Caco-2 (cell line): ENCODE measurements around the gene SNRNP200. TPM values are rescaled to one million over a fixed set of nuclear protein-coding genes. Genes with fewer than 3 reads are reported as not detected.

ENCODE experiments used
- BruUV-seq: library from RNA; stranded (reverse); fragments of 400-500 nt; replicated peaks from 2 replicates; lab custom pipeline; 2021; lab: Mats Ljungman, UMichigan
- CTCF ChIA-PET: fragments of 300-600 bp; sonication (Branson Sonifier 250); formaldehyde crosslinking; loops from one replicate; lab custom pipeline; 2022; ENCODE audit warnings: antibody characterized with exemption; lab: Charles Lee
- POLR2A ChIA-PET: fragments of 300-600 bp; sonication (Branson Sonifier 250); formaldehyde crosslinking; loops from one replicate; lab custom pipeline; 2022; ENCODE audit warnings: antibody characterized with exemption; lab: Charles Lee
- DNase-seq, 2 experiments: peaks; one replicate each; pipeline versions ENCODE4 v3.0.0 to v3.0.0-alpha.2; 2020 to 2022
- H3K27me3 ChIP-seq: replicated peaks from 2 replicates; pipeline ENCODE4 v1.6.0; 2011; ENCODE audit warnings: low read length; ENCODE audit not compliant: control insufficient read depth, insufficient read depth
- H3K36me3 ChIP-seq: 2 replicates; pipeline ENCODE4 v1.5.1; 2011; ENCODE audit warnings: low read length; ENCODE audit not compliant: control insufficient read depth, insufficient read depth
- H3K4me1 ChIP-seq: fragments of 250-450 bp; sonication (Bioruptor Pico); 2 replicates; pipeline ENCODE4 v1.5.1; 2020; ENCODE audit warnings: mild to moderate bottlenecking
- H3K4me3 ChIP-seq: 2 replicates; pipeline ENCODE4 v1.5.1; 2011; ENCODE audit warnings: low read depth, mild to moderate bottlenecking, control low read depth, low read length
- H3K9me3 ChIP-seq: fragments of 250-450 bp; sonication (Bioruptor Pico); 2 replicates; pipeline ENCODE4 v1.5.1; 2020; ENCODE audit warnings: mild to moderate bottlenecking, moderate library complexity
- H3K27ac Mint-ChIP-seq: one replicate; pipeline ENCODE4 v1.8.0; 2022; ENCODE audit warnings: mixed read lengths; ENCODE audit not compliant: unreplicated experiment
- H3K27me3 Mint-ChIP-seq: one replicate; pipeline ENCODE4 v1.8.0; 2022; ENCODE audit warnings: mixed read lengths; ENCODE audit not compliant: insufficient read depth, unreplicated experiment
- H3K36me3 Mint-ChIP-seq: one replicate; pipeline ENCODE4 v1.8.0; 2022; ENCODE audit warnings: mild to moderate bottlenecking, mixed read lengths; ENCODE audit not compliant: insufficient read depth, unreplicated experiment
- H3K4me1 Mint-ChIP-seq: one replicate; pipeline ENCODE4 v1.8.0; 2022; ENCODE audit warnings: low read depth, mixed read lengths; ENCODE audit not compliant: unreplicated experiment
- H3K4me3 Mint-ChIP-seq: one replicate; pipeline ENCODE4 v1.8.0; 2022; ENCODE audit warnings: mild to moderate bottlenecking, moderate library complexity, mixed read lengths; ENCODE audit not compliant: unreplicated experiment
- H3K9me3 Mint-ChIP-seq: one replicate; pipeline ENCODE4 v1.8.0; 2022; ENCODE audit warnings: mixed read lengths; ENCODE audit not compliant: unreplicated experiment
- CTCF ChIP-seq, 2 experiments: fragments of 200-600 bp in 1 of 2; IDR thresholded peaks; 1 replicate in 1 of 2; 2 replicates in 1 of 2; pipeline versions ENCODE4 v1.5.1 to v1.8.0; 2011 to 2022; ENCODE audit warnings: antibody characterized with exemption in 1 of 2, control low read depth in 1 of 2, inconsistent platforms in 1 of 2, low read depth in 1 of 2, low read length in 1 of 2, mild to moderate bottlenecking in 1 of 2, moderate library complexity in 1 of 2; ENCODE audit not compliant: insufficient read depth in 1 of 2, severe bottlenecking in 1 of 2, unreplicated experiment in 1 of 2
- intact Hi-C: fragments of 100-400 bp; cut with micrococcal nuclease; formaldehyde crosslinking; loops from one replicate; pipeline ENCODE4 v1.10.0; 2022; ENCODE audit not compliant: unreplicated experiment
- total RNA-seq: library from RNA; stranded (reverse); gene quantifications from 2 replicates; pipeline ENCODE4 v1.2.3, GENCODE V29; 2022

The SNRNP200 gene
- total RNA-seq, 1 experiment from 2014 or later: 240 TPM

GRCh38 chr2:96317584-96317997 is 12.2 kb upstream of the SNRNP200 start:
- Mint-ChIP-seq H3K4me3 (no peak overlapping the region), H3K9me3 (no peaks in the 10 kb centered on the region), H3K27ac (no peak overlapping the region), H3K4me1 (no peaks in the 10 kb centered on the region), H3K36me3 (no peaks in the 10 kb centered on the region), H3K27me3 (peaks cover 8% of the 10 kb centered on the region)
- POLR2A ChIA-PET: no interaction called here
- Histone ChIP-seq H3K36me3 (no peaks in the 10 kb centered on the region), H3K4me1 (peaks cover 13% of the 10 kb centered on the region; the same call in 1 of the 2 replicates), H3K4me3 (no peak overlapping the region), H3K27me3 (peaks cover 2% of the 10 kb centered on the region; the same call in 1 of the 2 replicates), H3K9me3 (no peaks in the 10 kb centered on the region)
- no peak for TF ChIP-seq CTCF (IDR thresholded peaks at IDR 0.05; ENCODE audit: insufficient read depth in 1 of 2, low read depth in 1 of 2, low read length in 1 of 2, severe bottlenecking in 1 of 2, unreplicated experiment in 1 of 2)
- CTCF ChIA-PET: no interaction called here
- no peak for DNase-seq
- intact Hi-C loops: no loop called here
- no TSS peak for BruUV-seq

GRCh38 chr2:96316999-96317398 is 11.7 kb upstream of the SNRNP200 start:
- Histone ChIP-seq H3K27me3 (peaks cover 2% of the 10 kb centered on the region; the same call in 1 of the 2 replicates), H3K9me3 (no peaks in the 10 kb centered on the region), H3K36me3 (no peaks in the 10 kb centered on the region), H3K4me1 (peaks cover 12% of the 10 kb centered on the region; the same call in 1 of the 2 replicates), H3K4me3 (no peak overlapping the region)
- no peaks in the 10 kb centered on the region for H3K36me3 Mint-ChIP-seq
- no peaks in the 10 kb centered on the region for H3K9me3 Mint-ChIP-seq
- intact Hi-C loops: no loop called here
- no peak overlapping the region for H3K27ac Mint-ChIP-seq
- no peak overlapping the region for H3K4me3 Mint-ChIP-seq
- no peak for TF ChIP-seq CTCF (IDR thresholded peaks at IDR 0.05; ENCODE audit: insufficient read depth in 1 of 2, low read depth in 1 of 2, low read length in 1 of 2, severe bottlenecking in 1 of 2, unreplicated experiment in 1 of 2)
- no peaks in the 10 kb centered on the region for H3K4me1 Mint-ChIP-seq
- DNase-seq: no peak
- no TSS peak for BruUV-seq
- POLR2A ChIA-PET: no interaction called here
- CTCF ChIA-PET: no interaction called here
- peaks cover 8% of the 10 kb centered on the region for H3K27me3 Mint-ChIP-seq

GRCh38 chr2:96315400-96316071 is 10.2 kb upstream of the SNRNP200 start:
- Mint-ChIP-seq H3K27ac (no peak overlapping the region), H3K9me3 (no peaks in the 10 kb centered on the region), H3K4me1 (no peaks in the 10 kb centered on the region), H3K4me3 (no peak overlapping the region), H3K27me3 (peaks cover 4% of the 10 kb centered on the region), H3K36me3 (no peaks in the 10 kb centered on the region)
- Histone ChIP-seq H3K36me3 (no peaks in the 10 kb centered on the region), H3K4me3 (no peak overlapping the region), H3K27me3 (no peaks in the 10 kb centered on the region), H3K4me1 (peaks cover 4% of the 10 kb centered on the region; the same call in 1 of the 2 replicates), H3K9me3 (no peaks in the 10 kb centered on the region)
- POLR2A ChIA-PET: no interaction called here
- no peak for DNase-seq
- TF ChIP-seq CTCF (IDR thresholded peaks at IDR 0.05; ENCODE audit: insufficient read depth in 1 of 2, low read depth in 1 of 2, low read length in 1 of 2, severe bottlenecking in 1 of 2, unreplicated experiment in 1 of 2): no peak
- intact Hi-C loops: no loop called here
- BruUV-seq: no TSS peak
- CTCF ChIA-PET: no interaction called here
